CD4-positive, alpha-beta T cell treated with Interleukin-2 at 100 ng/mL for 4 hours (primary cell): ENCODE measurements around the gene CAP1.

Source experiments
- DNase-seq: peaks from one replicate; pipeline ENCODE4 v3.0.0-alpha.2; 2020; ENCODE audit warnings: low spot score

CAP1 gene

GRCh38 chr1:40059338-40059959 is 18.9 kb downstream of the CAP1 start:
- DNase-seq, result peak; percentile 49

GRCh38 chr1:40059960-40060750 is 19.6 kb downstream of the CAP1 start:
- no peak for DNase-seq

GRCh38 chr1:40064797-40065499 is 24.4 kb downstream of the CAP1 start:
- no peak for DNase-seq

- no peak for DNase-seq
Measured at GRCh38 chr1:40067023-40067422, 26.5 kb downstream of the CAP1 start.

- no peak for DNase-seq
Measured at GRCh38 chr1:40067851-40068250, 27.3 kb downstream of the CAP1 start.

GRCh38 chr1:40072142-40072541 is 31.6 kb downstream of the CAP1 start:
- DNase-seq, result no peak

- no peak for DNase-seq
Measured at GRCh38 chr1:40073062-40073461, 32.5 kb downstream of the CAP1 start.

DNA sequence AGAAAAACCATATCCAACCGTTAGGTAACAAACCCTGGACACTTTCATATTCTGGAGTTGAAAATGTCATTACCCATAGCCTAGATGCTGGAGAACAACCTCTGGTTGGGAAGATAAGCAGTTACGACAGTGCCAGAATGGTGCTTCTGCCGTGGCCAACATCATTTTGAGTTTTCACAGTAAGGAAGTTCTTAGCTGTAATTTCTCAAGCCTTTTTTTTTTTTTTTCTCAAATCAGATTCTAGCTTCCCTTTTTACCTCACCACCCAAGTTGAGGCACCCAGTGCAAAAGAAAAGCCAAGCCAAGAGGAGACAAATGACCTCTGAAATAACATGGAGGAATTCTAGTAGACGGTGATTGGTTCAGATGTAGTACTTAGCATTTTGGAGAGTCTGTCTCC is 34.7 kb downstream of the CAP1 start:
- no peak for DNase-seq

- DNase-seq, result no peak
Measured at GRCh38 chr1:40076895-40077312, 36.4 kb downstream of the CAP1 start.

DNA sequence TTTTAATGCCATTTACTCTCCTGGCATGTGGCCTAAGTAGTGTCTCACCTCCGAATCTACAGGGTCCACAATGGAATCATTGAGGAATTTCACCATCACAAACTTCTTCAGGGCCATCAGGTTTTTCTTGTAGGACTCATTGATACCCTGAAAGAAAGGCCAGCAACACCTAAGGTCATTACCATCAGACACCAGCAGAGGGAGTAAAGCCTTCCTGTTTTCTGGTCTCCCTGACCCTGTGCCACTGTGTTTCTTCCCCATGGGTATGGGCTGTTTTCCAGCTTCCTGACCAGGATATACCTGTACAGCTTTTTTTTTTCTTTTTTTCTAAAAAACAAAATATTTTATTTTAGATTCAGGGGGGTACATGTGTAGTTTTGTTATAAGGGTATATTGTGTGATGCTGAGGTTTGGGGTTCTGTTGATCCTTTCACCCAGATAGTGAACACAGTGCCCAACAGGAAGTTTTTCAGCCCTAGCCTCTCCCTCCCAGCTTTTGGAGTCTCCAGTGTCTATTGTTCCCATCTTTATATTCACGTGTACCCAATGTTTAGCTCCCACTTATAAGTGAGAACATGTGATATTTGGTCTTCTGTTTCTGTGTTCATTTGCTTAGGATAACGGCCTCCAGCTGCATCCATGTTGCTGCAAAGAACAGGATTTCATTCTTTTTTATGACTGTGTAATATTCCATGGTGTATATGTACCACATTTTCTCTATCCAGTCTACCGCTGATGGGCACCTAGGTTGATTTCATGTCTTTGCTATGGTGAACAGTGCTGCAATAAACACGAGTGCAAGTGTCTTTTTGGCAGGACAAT is 38.2 kb downstream of the CAP1 start:
- DNase-seq, result peak; percentile 72

GRCh38 chr1:40079774-40080400 is 39.4 kb downstream of the CAP1 start:
- DNase-seq, result no peak

DNA sequence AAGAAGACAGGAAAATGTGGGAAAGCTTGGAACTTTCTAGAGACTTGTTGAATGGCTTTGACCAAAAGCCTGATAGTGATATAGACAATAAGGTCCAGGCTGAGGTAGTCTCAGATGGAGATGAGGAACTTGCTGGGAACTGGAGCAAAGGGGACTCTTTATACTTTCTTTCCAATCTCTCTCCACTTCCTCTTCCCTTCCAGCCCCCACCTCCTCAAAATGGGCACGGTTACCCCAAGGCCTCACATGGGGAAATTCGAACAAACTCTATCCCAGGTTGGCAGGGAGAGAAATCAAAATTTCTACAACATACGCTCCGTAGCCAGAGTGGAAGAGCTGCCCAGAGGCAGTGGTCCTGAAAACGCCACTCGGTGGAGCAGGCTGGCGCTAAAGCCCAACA is 41.3 kb downstream of the CAP1 start:
- DNase-seq, result no peak

DNA sequence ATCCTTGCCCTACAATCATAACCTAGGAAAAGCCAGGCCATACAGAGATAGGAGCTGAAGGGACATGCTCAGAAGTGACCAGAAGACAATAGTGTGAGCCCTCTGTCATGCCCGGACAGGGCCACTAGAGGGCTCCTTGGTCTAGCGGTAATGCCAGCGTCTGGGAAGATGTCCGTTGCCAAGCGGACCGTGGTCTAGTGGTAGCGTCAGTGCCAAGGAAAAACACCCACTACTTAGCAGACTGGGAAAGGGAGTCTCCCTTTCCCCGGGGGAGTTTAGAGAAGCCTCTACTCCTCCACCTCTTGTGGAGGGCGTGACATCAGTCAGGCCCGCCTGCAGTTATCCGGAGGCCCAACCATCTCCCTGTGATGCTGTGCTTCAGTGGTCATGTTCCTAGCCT is 44.2 kb downstream of the CAP1 start:
- peak; percentile 51 for DNase-seq

GRCh38 chr1:40090652-40091355 is 50.3 kb downstream of the CAP1 start:
- no peak for DNase-seq

- DNase-seq, result no peak
Measured at GRCh38 chr1:40092241-40092640, 51.7 kb downstream of the CAP1 start.

DNA sequence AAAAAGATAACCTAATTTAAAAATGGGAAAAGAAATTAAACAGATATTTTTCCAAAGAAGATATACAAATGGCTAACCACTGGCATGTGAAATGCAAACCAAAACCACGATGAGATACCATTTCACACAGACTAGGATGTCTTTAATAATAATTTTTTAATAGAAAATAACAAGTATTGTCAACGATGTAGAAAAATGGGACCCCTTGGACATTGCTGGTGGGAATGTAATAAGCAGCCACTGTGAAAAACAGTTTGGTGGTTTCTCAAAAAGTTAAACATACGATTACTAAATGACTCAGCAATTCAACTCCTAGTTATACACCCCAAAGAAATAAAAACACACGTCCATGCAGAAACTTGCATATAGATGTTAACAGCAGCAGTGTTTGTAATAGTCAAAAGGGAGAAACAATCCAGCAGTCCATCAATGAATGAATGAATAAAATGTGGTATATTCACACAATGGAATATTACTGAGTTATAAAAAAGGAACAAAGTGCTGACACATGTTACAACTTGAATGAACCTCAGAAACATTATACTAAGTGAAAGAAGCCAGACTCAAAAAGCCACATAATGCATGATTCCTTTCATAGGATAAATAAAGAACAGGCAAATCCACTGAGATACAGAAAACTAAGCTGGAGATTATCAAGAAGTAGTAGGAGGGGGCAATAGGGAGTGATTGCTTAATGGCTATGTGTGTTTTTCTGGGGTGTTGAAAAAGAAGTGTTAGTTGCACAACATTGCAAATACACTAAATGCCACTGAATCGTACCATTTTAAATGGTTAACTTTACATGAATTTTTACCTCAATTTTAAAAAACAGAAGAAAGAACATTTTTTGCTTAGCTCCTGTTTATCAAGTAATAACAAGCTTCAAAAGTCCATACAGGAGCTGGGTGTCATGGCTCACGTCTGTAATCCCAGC is 52.4 kb downstream of the CAP1 start:
- DNase-seq, result no peak

- DNase-seq, result no peak
Measured at GRCh38 chr1:40094466-40095110, 54.1 kb downstream of the CAP1 start.

DNA sequence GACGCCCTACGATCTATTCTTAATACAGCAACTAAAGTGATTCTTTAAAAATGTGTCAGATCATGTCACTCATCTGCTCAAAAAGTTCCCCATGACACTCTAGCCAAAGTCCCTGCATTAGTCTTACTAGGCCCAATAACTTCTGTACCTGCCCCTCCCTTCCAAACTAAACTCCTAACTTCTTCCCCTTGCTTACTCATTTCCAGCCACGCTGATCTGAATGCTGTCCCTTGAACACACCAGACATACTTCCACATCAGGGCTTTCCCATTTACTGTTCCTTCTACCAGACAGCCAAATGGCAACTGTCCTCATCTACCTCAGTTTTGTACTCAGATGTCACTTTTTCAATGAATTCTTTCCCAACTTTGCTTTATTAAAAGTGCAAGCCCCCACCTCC is 55.3 kb downstream of the CAP1 start:
- DNase-seq, result no peak

GRCh38 chr1:40096646-40096976 is 56.1 kb downstream of the CAP1 start:
- DNase-seq, result no peak
